BE2C (cell line): Measurements from ENCODE around the gene HACD2.

ENCODE experiments used
- DNase-seq: peaks from one replicate; pipeline ENCODE4 v3.0.0-alpha.2; 2020
- H3K27me3 ChIP-seq: fragments of 250-450 bp; sonication (Bioruptor Pico); 2 replicates; pipeline ENCODE4 v1.5.1; 2020; ENCODE audit warnings: mild to moderate bottlenecking
- H3K36me3 ChIP-seq: fragments of 250-450 bp; sonication (Bioruptor Pico); 2 replicates; pipeline ENCODE4 v1.5.1; 2020; ENCODE audit warnings: mild to moderate bottlenecking
- H3K4me1 ChIP-seq: fragments of 250-450 bp; sonication (Bioruptor Pico); 2 replicates; pipeline ENCODE4 v1.5.1; 2020
- H3K4me3 ChIP-seq: 2 replicates; pipeline ENCODE4 v1.5.1; 2011; ENCODE audit warnings: low read depth, low read length
- H3K9me3 ChIP-seq: fragments of 250-450 bp; sonication (Bioruptor Pico); 2 replicates; pipeline ENCODE4 v1.5.1; 2020
- CTCF ChIP-seq: IDR thresholded peaks from 2 replicates; pipeline ENCODE4 v1.5.1; 2012; ENCODE audit warnings: mild to moderate bottlenecking, low read depth, low read length

HACD2 gene

GRCh38 chr3:123511726-123512125, 73.1 kb downstream of the HACD2 start:
- H3K4me3 ChIP-seq, result no peak overlapping the region
- TF ChIP-seq CTCF, result no peak
- no peak for DNase-seq
- no peaks in the 10 kb centered on the region for H3K9me3 ChIP-seq
- H3K4me1 ChIP-seq, result no peaks in the 10 kb centered on the region
- no peaks in the 10 kb centered on the region for H3K27me3 ChIP-seq
- H3K36me3 ChIP-seq, result peaks cover 4% of the 10 kb centered on the region

- no peaks in the 10 kb centered on the region for H3K9me3 ChIP-seq
- peaks cover 4% of the 10 kb centered on the region for H3K36me3 ChIP-seq
- H3K27me3 ChIP-seq, result no peaks in the 10 kb centered on the region
- H3K4me1 ChIP-seq, result no peaks in the 10 kb centered on the region
- no peak for TF ChIP-seq CTCF
- H3K4me3 ChIP-seq, result no peak overlapping the region
- no peak for DNase-seq
Observed at GRCh38 chr3:123511084-123511483, 73.8 kb downstream of the HACD2 start.

GRCh38 chr3:123508178-123508577, 76.7 kb downstream of the HACD2 start:
- DNase-seq, result no peak
- peaks cover 4% of the 10 kb centered on the region for H3K36me3 ChIP-seq
- H3K4me1 ChIP-seq, result no peaks in the 10 kb centered on the region
- no peaks in the 10 kb centered on the region for H3K27me3 ChIP-seq
- no peak for TF ChIP-seq CTCF
- H3K9me3 ChIP-seq, result no peaks in the 10 kb centered on the region
- no peak overlapping the region for H3K4me3 ChIP-seq

- H3K4me3 ChIP-seq, result no peak overlapping the region
- no peaks in the 10 kb centered on the region for H3K36me3 ChIP-seq
Observed at GRCh38 chr3:123505820-123506219, 79.0 kb downstream of the HACD2 start.

GRCh38 chr3:123503203-123503602, 81.7 kb downstream of the HACD2 start:
- no peak overlapping the region for H3K4me3 ChIP-seq
- H3K27me3 ChIP-seq, result no peaks in the 10 kb centered on the region
- peaks cover 3% of the 10 kb centered on the region; the same call in 1 of the 2 replicates for H3K4me1 ChIP-seq
- H3K9me3 ChIP-seq, result no peaks in the 10 kb centered on the region
- no peak for TF ChIP-seq CTCF
- no peak for DNase-seq
- H3K36me3 ChIP-seq, result peaks cover 7% of the 10 kb centered on the region

More at GRCh38 chr3:123505820-123506219, 79.0 kb downstream of the HACD2 start:
- H3K9me3 ChIP-seq, result no peaks in the 10 kb centered on the region
- peaks cover 3% of the 10 kb centered on the region; the same call in 1 of the 2 replicates for H3K4me1 ChIP-seq
- H3K27me3 ChIP-seq, result no peaks in the 10 kb centered on the region
- no peak for TF ChIP-seq CTCF
- DNase-seq, result no peak

- no peaks in the 10 kb centered on the region for H3K27me3 ChIP-seq
- no peaks in the 10 kb centered on the region for H3K9me3 ChIP-seq
- peaks cover 3% of the 10 kb centered on the region; the same call in 1 of the 2 replicates for H3K4me1 ChIP-seq
- DNase-seq, result no peak
- no peak for TF ChIP-seq CTCF
- peaks cover 14% of the 10 kb centered on the region for H3K36me3 ChIP-seq
- no peak overlapping the region for H3K4me3 ChIP-seq
Observed at GRCh38 chr3:123499322-123499721, 85.5 kb downstream of the HACD2 start.
